ENCODE measurements around the gene PSME3.
"Not testable (repeated sequence)": the region's sequence is repeated elsewhere in the genome, so short reads cannot be mapped to it uniquely, and the experiment has no call there.

Gene PSME3

DNA sequence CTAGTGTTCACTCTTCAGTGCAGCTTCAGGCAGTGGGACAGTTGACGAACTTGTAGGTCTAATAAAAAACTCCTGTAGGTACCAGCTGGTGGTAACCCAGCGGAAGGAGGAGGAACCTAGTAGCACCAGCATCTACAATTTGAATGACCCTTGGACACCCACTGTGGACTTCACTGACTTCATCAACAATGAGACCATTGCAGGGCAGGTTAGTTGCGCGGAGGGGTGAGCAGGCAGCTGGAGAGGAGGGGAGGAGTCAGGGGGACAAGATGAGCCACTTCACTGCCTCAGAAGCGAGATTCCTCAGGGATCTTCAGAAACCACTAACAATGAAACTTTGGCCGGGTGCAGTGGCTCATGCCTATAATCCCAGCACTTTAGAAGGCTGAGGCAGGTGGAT, 40.1 kb downstream of the PSME3 start:
- ChIA-PET POLR2A (no interaction called here), CTCF (no interaction called here)
- TF ChIP-seq, protein P1, sequence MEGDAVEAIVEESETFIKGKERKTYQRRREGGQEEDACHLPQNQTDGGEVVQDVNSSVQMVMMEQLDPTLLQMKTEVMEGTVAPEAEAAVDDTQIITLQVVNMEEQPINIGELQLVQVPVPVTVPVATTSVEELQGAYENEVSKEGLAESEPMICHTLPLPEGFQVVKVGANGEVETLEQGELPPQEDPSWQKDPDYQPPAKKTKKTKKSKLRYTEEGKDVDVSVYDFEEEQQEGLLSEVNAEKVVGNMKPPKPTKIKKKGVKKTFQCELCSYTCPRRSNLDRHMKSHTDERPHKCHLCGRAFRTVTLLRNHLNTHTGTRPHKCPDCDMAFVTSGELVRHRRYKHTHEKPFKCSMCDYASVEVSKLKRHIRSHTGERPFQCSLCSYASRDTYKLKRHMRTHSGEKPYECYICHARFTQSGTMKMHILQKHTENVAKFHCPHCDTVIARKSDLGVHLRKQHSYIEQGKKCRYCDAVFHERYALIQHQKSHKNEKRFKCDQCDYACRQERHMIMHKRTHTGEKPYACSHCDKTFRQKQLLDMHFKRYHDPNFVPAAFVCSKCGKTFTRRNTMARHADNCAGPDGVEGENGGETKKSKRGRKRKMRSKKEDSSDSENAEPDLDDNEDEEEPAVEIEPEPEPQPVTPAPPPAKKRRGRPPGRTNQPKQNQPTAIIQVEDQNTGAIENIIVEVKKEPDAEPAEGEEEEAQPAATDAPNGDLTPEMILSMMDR (IDR thresholded peaks at IDR 0.05; ENCODE audit: insufficient read depth, low read length, missing control alignments), result no peak
- DNase-seq (ENCODE audit: low read depth, low spot score), result no peak
- H3K4me3 ChIP-seq (ENCODE audit: low read depth, low read length), result no peak overlapping the region

DNA sequence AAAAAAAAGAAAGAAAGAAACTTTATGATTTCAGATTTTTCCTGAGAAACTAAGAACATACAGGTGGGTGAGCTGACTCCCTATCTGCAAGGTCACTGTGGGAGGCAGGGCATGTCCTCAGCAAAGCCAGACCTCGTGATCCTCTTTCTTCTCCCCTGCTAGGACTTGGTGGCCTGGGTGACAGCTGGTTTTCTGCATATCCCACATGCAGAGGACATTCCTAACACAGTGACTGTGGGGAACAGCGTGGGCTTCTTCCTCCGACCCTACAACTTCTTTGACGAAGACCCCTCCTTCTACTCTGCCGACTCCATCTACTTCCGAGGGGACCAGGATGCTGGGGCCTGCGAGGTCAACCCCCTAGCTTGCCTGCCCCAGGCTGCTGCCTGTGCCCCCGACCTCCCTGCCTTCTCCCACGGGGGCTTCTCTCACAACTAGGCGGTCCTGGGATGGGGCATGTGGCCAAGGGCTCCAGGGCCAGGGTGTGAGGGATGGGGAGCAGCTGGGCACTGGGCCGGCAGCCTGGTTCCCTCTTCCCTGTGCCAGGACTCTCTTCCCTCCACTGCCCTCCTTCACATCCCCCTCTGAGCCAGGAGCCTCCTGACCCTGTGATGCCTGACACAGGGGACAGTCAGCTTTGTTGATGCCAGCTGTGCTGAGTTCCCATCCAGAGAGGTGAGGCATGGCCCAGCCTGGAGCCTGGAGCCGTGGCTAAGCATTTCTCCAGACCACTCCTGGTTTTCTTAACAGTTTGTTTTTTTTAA, 40.9 kb downstream of the PSME3 start:
- POLR2A ChIA-PET; H3K4me3 ChIP-seq (ENCODE audit: low read depth, low read length); DNase-seq (ENCODE audit: low read depth, low spot score); CTCF ChIA-PET: not testable (repeated sequence)

DNA sequence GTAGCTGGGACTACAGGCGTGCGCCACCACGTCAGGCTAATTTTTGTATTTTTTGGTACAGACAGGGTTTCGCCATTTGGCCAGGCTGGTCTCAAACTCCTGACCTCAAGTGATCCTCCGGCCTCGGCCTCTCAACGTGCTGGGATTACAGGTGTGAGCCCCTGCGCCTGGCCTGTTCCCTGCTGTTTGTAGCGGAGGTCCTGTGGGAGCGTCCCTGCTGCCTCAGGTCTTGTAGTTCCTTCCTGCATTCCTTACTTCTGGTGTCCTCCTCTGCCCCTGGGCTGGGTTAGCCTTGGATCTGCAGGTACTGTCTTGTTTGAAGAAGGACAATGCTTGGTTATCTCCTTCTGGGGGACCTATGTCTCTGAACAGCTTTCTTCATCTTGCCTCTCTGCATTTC, 43.8 kb downstream of the PSME3 start:
- TF ChIP-seq, protein P1 (IDR thresholded peaks at IDR 0.05; ENCODE audit: insufficient read depth, low read length, missing control alignments), result no peak
- H3K4me3 ChIP-seq (ENCODE audit: low read depth, low read length), result no peak overlapping the region
- ChIA-PET CTCF (no interaction called here), POLR2A (no interaction called here)
- DNase-seq (ENCODE audit: low read depth, low spot score), result no peak

DNA sequence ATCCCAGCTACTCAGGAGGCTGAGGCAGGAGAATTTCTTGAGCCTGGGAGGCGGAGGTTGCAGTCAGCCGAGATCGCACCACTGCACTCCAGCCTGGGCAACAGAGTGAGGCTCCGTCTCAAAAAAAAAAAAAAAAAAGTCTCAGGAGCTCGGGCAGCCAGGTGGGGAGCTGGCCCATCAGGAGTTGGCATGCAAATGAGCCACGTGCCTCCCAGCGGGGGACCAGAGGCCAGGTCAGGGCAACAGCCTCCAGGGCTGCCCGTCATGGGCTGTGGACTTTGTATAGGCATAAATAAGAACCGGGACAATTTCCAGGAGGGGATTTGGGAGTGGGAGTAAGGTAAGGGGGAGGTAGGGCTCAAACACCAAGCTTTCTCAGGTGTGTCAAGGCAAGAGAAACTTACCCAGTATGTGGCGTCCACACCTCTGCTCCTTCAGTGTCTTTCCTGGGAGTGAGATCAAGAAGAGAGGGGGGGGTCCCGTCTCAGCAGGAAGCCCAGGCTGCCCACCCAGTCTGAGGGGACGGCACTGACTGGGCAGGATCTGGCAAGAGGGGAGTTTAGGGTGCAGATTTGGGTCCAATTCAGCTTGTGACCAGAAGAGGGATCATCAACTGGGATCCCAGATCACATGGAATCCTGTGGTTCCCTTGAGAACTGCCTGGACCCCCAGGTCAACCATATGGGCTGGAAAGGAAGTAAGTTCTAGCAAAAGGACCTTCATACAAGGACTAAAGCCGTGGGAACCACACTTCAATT, 45.1 kb downstream of the PSME3 start:
- H3K4me3 ChIP-seq (ENCODE audit: low read depth, low read length), result no peak overlapping the region
- TF ChIP-seq, protein P1 (IDR thresholded peaks at IDR 0.05; ENCODE audit: insufficient read depth, low read length, missing control alignments), result no peak
- DNase-seq (ENCODE audit: low read depth, low spot score), result no peak
- ChIA-PET CTCF (no interaction called here), POLR2A (no interaction called here)

DNA sequence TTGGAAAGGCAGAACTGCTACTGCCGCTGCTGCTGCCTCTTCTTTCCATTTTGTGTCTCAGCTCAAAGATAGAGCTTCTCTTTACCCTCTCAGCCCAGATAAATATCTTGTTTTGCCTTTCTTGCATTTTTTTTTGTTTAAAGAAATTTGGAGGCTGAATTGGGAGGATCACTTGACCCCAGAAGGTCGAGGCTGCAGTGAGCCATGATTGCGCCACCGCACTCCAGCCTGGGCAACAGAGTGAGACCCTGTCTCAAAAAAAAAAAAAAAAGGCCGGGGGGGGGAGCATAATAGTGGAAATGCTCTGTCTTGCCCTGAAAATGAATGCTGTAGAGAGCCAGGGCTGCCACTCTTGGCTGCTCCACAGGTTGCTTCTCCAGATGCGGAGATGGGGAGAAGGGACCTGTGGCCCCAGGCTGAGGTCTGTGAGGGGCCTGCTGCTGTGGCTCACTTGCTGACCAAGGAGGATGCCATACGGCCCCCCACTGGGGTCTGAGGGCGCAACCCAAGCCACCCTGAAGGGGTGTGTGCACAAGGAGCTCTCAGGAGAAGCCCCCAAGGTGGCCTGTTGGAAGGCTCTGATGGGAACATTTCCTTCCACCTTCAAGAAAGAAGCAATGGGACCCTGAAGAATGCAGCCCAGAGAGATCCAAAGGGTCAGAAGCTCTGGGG, 45.9 kb downstream of the PSME3 start:
- TF ChIP-seq, protein P1 (IDR thresholded peaks at IDR 0.05; ENCODE audit: insufficient read depth, low read length, missing control alignments), result no peak
- ChIA-PET POLR2A (no interaction called here), CTCF (interaction anchor here (1.0 to 1.6 kb wide), 2 partner anchors 9 to 20 kb away, joined by 3 read pairs; no protein-coding TSS in a partner anchor)

DNA sequence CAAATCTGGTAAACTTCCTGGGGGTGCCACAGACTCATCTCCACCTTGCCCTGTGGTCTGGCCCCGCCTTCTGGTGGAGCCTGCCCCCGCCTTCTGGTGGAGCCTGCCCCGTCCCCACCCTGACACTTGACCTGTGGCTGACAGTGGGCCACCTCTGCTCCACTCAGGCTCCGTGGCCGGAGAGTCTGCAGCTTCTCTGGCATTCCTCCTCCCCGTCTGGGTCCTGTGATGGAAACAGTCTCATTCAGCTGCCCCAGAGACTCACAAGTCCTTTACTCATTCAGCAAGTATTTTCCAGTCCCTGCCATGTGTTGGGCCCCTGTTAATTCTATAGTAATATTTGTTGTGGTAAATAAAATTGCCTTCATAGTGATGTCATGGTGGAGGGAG, 46.4 kb downstream of the PSME3 start:
- no peak overlapping the region for H3K4me3 ChIP-seq (ENCODE audit: low read depth, low read length)
- ChIA-PET CTCF (interaction anchor here (0.9 to 1.6 kb wide), 3 partner anchors 9 to 21 kb away, joined by 3 read pairs; no protein-coding TSS in a partner anchor), POLR2A (no interaction called here)
- no peak for DNase-seq (ENCODE audit: low read depth, low spot score)
- TF ChIP-seq, protein P1 (IDR thresholded peaks at IDR 0.05; ENCODE audit: insufficient read depth, low read length, missing control alignments), result no peak

More for the DNA sequence above, 45.9 kb downstream of the PSME3 start:
- no peak for DNase-seq (ENCODE audit: low read depth, low spot score)
- H3K4me3 ChIP-seq (ENCODE audit: low read depth, low read length), result no peak overlapping the region
